Astrocyte of the cerebellum (primary cell): ENCODE results near the gene HCN4.

Experiments used
- DNase-seq: peaks from one replicate; pipeline ENCODE4 v3.0.0-alpha.2; 2011; ENCODE audit warnings: low read depth
- H3K4me3 ChIP-seq: 2 replicates; pipeline ENCODE4 v1.5.1; 2011; ENCODE audit warnings: mild to moderate bottlenecking, low read depth, low read length, moderate library complexity
- CTCF ChIP-seq: IDR thresholded peaks from 2 replicates; pipeline ENCODE4 v1.5.1; 2012; ENCODE audit warnings: low read length, low read depth, moderate library complexity, mild to moderate bottlenecking; ENCODE audit errors: missing control alignments
- in situ Hi-C: cut with HindIII; loops from 2 replicates; pipeline ENCODE4 v1.10.0; 2017; ENCODE audit warnings: low sequenced_read_pairs

Gene HCN4

DNA sequence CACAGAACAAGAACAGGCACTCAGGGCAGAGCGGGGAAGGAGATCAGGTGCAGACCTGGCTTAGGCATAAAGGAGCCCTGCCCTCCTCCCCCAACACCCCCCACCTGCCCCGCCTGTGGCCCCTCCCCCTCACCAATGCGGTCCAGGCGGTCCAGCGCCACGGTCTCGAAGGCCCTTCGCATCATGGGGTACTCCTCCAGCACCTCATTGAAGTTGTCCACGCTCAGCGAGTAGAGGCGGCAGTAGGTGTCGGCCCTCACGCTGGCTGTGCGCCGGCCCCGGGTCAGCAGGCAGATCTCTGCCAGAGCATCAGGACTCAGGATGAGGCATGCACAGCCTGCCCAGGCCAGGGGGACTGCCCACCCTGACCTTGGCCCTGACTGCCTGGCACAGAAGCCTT is 44.8 kb downstream of the HCN4 start:
- no peak for DNase-seq
- in situ Hi-C loops: no loop called here
- TF ChIP-seq CTCF: no peak

DNA sequence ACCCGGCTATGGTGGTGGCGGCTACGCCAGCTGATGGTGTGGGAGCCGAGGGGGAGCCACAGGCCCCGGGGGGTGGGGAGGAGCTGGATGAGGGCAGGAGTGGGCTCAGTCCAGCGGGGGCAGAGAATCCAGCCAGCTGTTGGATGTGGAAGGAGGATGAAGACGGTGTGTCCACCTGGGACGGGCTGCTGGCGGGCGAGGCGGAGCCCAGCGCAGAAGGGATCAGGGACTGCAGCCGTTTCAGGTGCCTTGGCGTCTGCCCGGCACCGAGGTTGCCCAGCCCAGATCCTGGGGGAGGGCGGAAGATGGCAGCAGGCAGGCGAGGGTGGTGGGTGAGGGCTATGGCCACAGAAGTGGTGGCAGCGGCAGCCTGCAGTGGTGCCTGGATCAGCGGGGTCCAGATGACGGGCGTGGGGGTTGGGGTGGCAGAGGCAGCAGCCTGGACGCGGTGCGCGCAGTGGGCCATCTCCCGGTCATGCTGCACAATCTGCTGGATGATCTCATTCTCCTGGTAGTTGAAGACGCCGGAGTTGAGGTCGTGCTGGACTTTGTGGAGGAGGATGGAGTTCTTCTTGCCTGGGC is 45.3 kb downstream of the HCN4 start:
- TF ChIP-seq CTCF: no peak
- H3K4me3 ChIP-seq: no peak overlapping the region
- DNase-seq: no peak
- in situ Hi-C loops: no loop called here

More for the DNA sequence above, 44.8 kb downstream of the HCN4 start:
- no peak overlapping the region for H3K4me3 ChIP-seq

- no peak for TF ChIP-seq CTCF
- H3K4me3 ChIP-seq: no peak overlapping the region
- in situ Hi-C loops: no loop called here
- no peak for DNase-seq
Measured at GRCh38 chr15:73322665-73323373, 45.9 kb downstream of the HCN4 start.

- in situ Hi-C loops: no loop called here
- no peak for TF ChIP-seq CTCF
- DNase-seq: no peak
- H3K4me3 ChIP-seq: no peak overlapping the region
Measured at GRCh38 chr15:73321496-73322450, 47.0 kb downstream of the HCN4 start.

- no peak overlapping the region for H3K4me3 ChIP-seq
- TF ChIP-seq CTCF: no peak
Measured at GRCh38 chr15:73320619-73321180, 48.1 kb downstream of the HCN4 start.

More at GRCh38 chr15:73320619-73321180, 48.1 kb downstream of the HCN4 start:
- in situ Hi-C loops: no loop called here
- no peak for DNase-seq
